Middle frontal gyrus (tissue), 1 donor: Measurements from ENCODE around the gene SOS2.
A peak's percentile ranks its signal among the peaks of the same experiment; 100 is the strongest.

ENCODE experiments used
- DNase-seq: peaks from one replicate; pipeline ENCODE4 v3.0.0-alpha.2; 2015; ENCODE audit warnings: low spot score; ENCODE audit errors: extremely low spot score

Gene SOS2

GRCh38 chr14:50116966-50117365 lies 114.4 kb downstream of the SOS2 start:
- DNase-seq: no peak

GRCh38 chr14:50116181-50116956 lies 115.0 kb downstream of the SOS2 start, which contains the start of gene VCPKMT:
VCPKMT (minus strand) TSS chr14:50116572; CDS start chr14:50116552, 20 bp downstream.
- DNase-seq: peak; percentile 92

GRCh38 chr14:50113381-50114035 lies 117.9 kb downstream of the SOS2 start:
- DNase-seq: no peak

- DNase-seq: no peak
Measured at GRCh38 chr14:50110323-50111037, 120.9 kb downstream of the SOS2 start.

- DNase-seq: no peak
Measured at GRCh38 chr14:50109342-50109741, 122.0 kb downstream of the SOS2 start.

GRCh38 chr14:50107850-50108249 lies 123.5 kb downstream of the SOS2 start:
- DNase-seq: no peak

GRCh38 chr14:50106178-50106577 lies 125.2 kb downstream of the SOS2 start:
- DNase-seq: no peak

GRCh38 chr14:50103558-50103957 lies 127.8 kb downstream of the SOS2 start:
- no peak for DNase-seq

- no peak for DNase-seq
Measured at GRCh38 chr14:50101417-50101816, 130.0 kb downstream of the SOS2 start.

GRCh38 chr14:50100805-50101204 lies 130.6 kb downstream of the SOS2 start:
- DNase-seq: no peak

- DNase-seq: no peak
Measured at GRCh38 chr14:50099335-50099734, 132.0 kb downstream of the SOS2 start.

GRCh38 chr14:50095895-50096294 lies 135.5 kb downstream of the SOS2 start:
- no peak for DNase-seq

- DNase-seq: no peak
Measured at GRCh38 chr14:50094056-50094755, 137.2 kb downstream of the SOS2 start.

- no peak for DNase-seq
Measured at GRCh38 chr14:50093496-50093895, 137.9 kb downstream of the SOS2 start.

GRCh38 chr14:50092006-50092555 lies 139.3 kb downstream of the SOS2 start:
- no peak for DNase-seq

- no peak for DNase-seq
Measured at GRCh38 chr14:50091240-50091913, 140.0 kb downstream of the SOS2 start.

GRCh38 chr14:50089208-50089607 lies 142.2 kb downstream of the SOS2 start:
- no peak for DNase-seq

GRCh38 chr14:50088731-50089130 lies 142.6 kb downstream of the SOS2 start:
- no peak for DNase-seq

GRCh38 chr14:50088117-50088515 lies 143.3 kb downstream of the SOS2 start:
- DNase-seq: no peak

GRCh38 chr14:50087341-50088116 lies 143.8 kb downstream of the SOS2 start:
- DNase-seq: no peak
